Thyroid gland (tissue), 4 donors: ENCODE data around the gene HCN1.

Experiments
- CTCF ChIP-seq, 6 experiments: fragments of 200-600 bp in 3 of 6; fragments of 450-650 bp in 3 of 6; sonication (generic) in 3 of 6; IDR thresholded peaks; one replicate each; pipeline ENCODE4 v1.5.1; 2016 to 2019; ENCODE audit warnings: antibody characterized with exemption in 6 of 6, mild to moderate bottlenecking in 2 of 6, inconsistent platforms in 1 of 6, moderate library complexity in 1 of 6
- POLR2A ChIP-seq, 2 donors: fragments of 450-650 bp; IDR thresholded peaks; one replicate each; pipeline ENCODE4 v1.6.1; 2017; ENCODE audit warnings: antibody characterized with exemption in 2 of 2, mild to moderate bottlenecking in 2 of 2, moderate library complexity in 1 of 2

GRCh38 chr5:45281081-45281480 is 415.1 kb downstream of the HCN1 start:
- TF ChIP-seq POLR2A (IDR thresholded peaks at IDR 0.05) (no peak), CTCF (IDR thresholded peaks at IDR 0.05) (no peak)
